ENCODE results near the gene ADGRL2.

- TF ChIP-seq YY1 (IDR thresholded peaks at IDR 0.05; ENCODE audit: low read depth) (no peak), CTCF (IDR thresholded peaks at IDR 0.05) (no peak), TCF12 (IDR thresholded peaks at IDR 0.05) (no peak), NRF1 (IDR thresholded peaks at IDR 0.05; ENCODE audit: low read depth, low read length) (no peak), SMC3 (IDR thresholded peaks at IDR 0.05; ENCODE audit: low read depth, low read length) (no peak), FOXM1 (IDR thresholded peaks at IDR 0.05; ENCODE audit: low read depth) (no peak), EZH2phosphoT487 (IDR thresholded peaks at IDR 0.05; ENCODE audit: borderline replicate concordance, low read depth) (no peak), SIN3A (IDR thresholded peaks at IDR 0.05; ENCODE audit: borderline replicate concordance, low read depth, low read length) (no peak)
Measured at GRCh38 chr1:81833722-81834121, 33.0 kb downstream of the ADGRL2 start.

Measured in SK-N-SH (cell line).